Endodermal cell (in vitro differentiated cells): ENCODE measurements around the gene BRWD1. TPM values are rescaled to one million over a fixed set of nuclear protein-coding genes. Genes with fewer than 3 reads are reported as not detected.

Experiments
- DNase-seq: peaks from one replicate; pipeline ENCODE4 v3.0.0-alpha.2; 2017
- H3K27ac ChIP-seq: 2 replicates; pipeline ENCODE4 v1.5.1; 2013; ENCODE audit warnings: mild to moderate bottlenecking, low read depth, low read length, moderate library complexity
- H3K27me3 ChIP-seq: 2 replicates; pipeline ENCODE4 v1.6.1; 2013; ENCODE audit warnings: mild to moderate bottlenecking, low read length, moderate library complexity; ENCODE audit not compliant: insufficient read depth, control insufficient read depth, poor library complexity, severe bottlenecking
- H3K36me3 ChIP-seq: 2 replicates; pipeline ENCODE4 v1.7.0; 2013; ENCODE audit warnings: mild to moderate bottlenecking, low read length, moderate library complexity; ENCODE audit not compliant: control insufficient read depth, insufficient read depth
- H3K4me1 ChIP-seq: one replicate; pipeline ENCODE4 v1.7.0; 2013; ENCODE audit warnings: low read length; ENCODE audit not compliant: control insufficient read depth, insufficient read depth
- H3K4me3 ChIP-seq: 2 replicates; pipeline ENCODE4 v1.5.1; 2013; ENCODE audit warnings: mild to moderate bottlenecking, low read length, moderate library complexity
- H3K9ac ChIP-seq: 2 replicates; pipeline ENCODE4 v1.6.1; 2013; ENCODE audit warnings: mild to moderate bottlenecking, low read length, moderate library complexity; ENCODE audit not compliant: poor library complexity, severe bottlenecking; ENCODE audit errors: extremely low read depth
- H3K9me3 ChIP-seq: 2 replicates; pipeline ENCODE4 v1.6.1; 2013; ENCODE audit warnings: mild to moderate bottlenecking, low read length, moderate library complexity; ENCODE audit not compliant: control insufficient read depth
- H3K27ac Mint-ChIP-seq: 2 replicates; pipeline ENCODE4 v1.8.0; 2020; ENCODE audit warnings: mixed read lengths
- H3K27me3 Mint-ChIP-seq: 2 replicates; pipeline ENCODE4 v1.8.0; 2021; ENCODE audit warnings: mild to moderate bottlenecking, mixed read lengths; ENCODE audit not compliant: insufficient read depth
- H3K36me3 Mint-ChIP-seq: 2 replicates; pipeline ENCODE4 v1.8.0; 2020; ENCODE audit warnings: low read depth, mixed read lengths
- H3K4me1 Mint-ChIP-seq: 2 replicates; pipeline ENCODE4 v1.8.0; 2020; ENCODE audit warnings: mixed read lengths
- H3K4me3 Mint-ChIP-seq: 2 replicates; pipeline ENCODE4 v1.8.0; 2020; ENCODE audit warnings: mild to moderate bottlenecking, moderate library complexity, mixed read lengths
- H3K9me3 Mint-ChIP-seq: 2 replicates; pipeline ENCODE4 v1.8.0; 2020; ENCODE audit warnings: mild to moderate bottlenecking, mixed read lengths
- CTCF ChIP-seq: fragments of 200-600 bp; sonication (generic); conservative IDR thresholded peaks from 2 replicates; pipeline ENCODE4 v1.5.0; 2021; ENCODE audit warnings: antibody characterized with exemption, mild to moderate bottlenecking
- WGBS, 2 experiments: methylation state at CpG; one replicate each; pipeline versions ENCODE4 v1.1.5 to v1.1.7; 2013; ENCODE audit warnings: missing lambda C conversion rate in 2 of 2, mixed read lengths in 1 of 2; ENCODE audit not compliant: insufficient coverage in 1 of 2, insufficient read length in 1 of 2; 5-methylcytosine and 5-hydroxymethylcytosine counted together
- total RNA-seq, 2 donors: library from RNA; stranded (reverse); fragmentation: NEBNext Ultra II Directional in 1 of 2; extraction: Animal tissue kit (Norgen Biotek cat#: 25700) in 1 of 2; gene quantifications; 2 replicates in 1 of 2; 3 replicates in 1 of 2; pipeline ENCODE4 v1.2.1, GENCODE V29; 2021

The BRWD1 gene
- total RNA-seq, 2 donors from 2014 or later = 64.7 to 76.1 TPM

GRCh38 chr21:39348355-39349210, 35.2 kb upstream of the BRWD1 start, which contains the start of gene HMGN1:
HMGN1 (minus strand) TSS chr21:39349088; CDS start chr21:39348917, 171 bp downstream.
- H3K4me1 Mint-ChIP-seq = peaks cover 25% of the 10 kb centered on the region
- peak; percentile 91 for DNase-seq
- TF ChIP-seq CTCF = no peak
- Histone ChIP-seq H3K4me1 (peaks cover 2% of the 10 kb centered on the region), H3K9ac (peak within 1 kb of the TSS; percentile 98), H3K4me3 (peak within 1 kb of the TSS; percentile 96), H3K27me3 (no peaks in the 10 kb centered on the region), H3K27ac (peak within 1 kb of the TSS; percentile 97), H3K36me3 (peaks cover 43% of the 10 kb centered on the region), H3K9me3 (no peaks in the 10 kb centered on the region)
- H3K27ac Mint-ChIP-seq = peak within 1 kb of the TSS; percentile 97
- peaks cover 2% of the 10 kb centered on the region for H3K9me3 Mint-ChIP-seq
- H3K27me3 Mint-ChIP-seq = peaks cover 1% of the 10 kb centered on the region
- H3K4me3 Mint-ChIP-seq = peak within 1 kb of the TSS; percentile 92
- H3K36me3 Mint-ChIP-seq = peaks cover 35% of the 10 kb centered on the region
- 0% methylated on average over 15 to 102 of the region's 116 CpGs for WGBS, 2 experiments

GRCh38 chr21:39348040-39348354, 34.6 kb upstream of the BRWD1 start:
- H3K27ac ChIP-seq = peak overlapping the region; percentile 97
- no peak for DNase-seq
- H3K4me1 Mint-ChIP-seq = peaks cover 25% of the 10 kb centered on the region
- H3K9me3 Mint-ChIP-seq = peaks cover 2% of the 10 kb centered on the region
- H3K27me3 Mint-ChIP-seq = peaks cover 1% of the 10 kb centered on the region
- H3K9ac ChIP-seq = peak overlapping the region; percentile 98
- H3K4me1 ChIP-seq = peaks cover 2% of the 10 kb centered on the region
- H3K36me3 ChIP-seq = peaks cover 49% of the 10 kb centered on the region
- peak overlapping the region; percentile 96 for H3K4me3 ChIP-seq
- 0 to 1% methylated on average over 7 to 9 of the region's 11 CpGs for WGBS, 2 experiments
- peak overlapping the region; percentile 96 for H3K27ac Mint-ChIP-seq
- H3K27me3 ChIP-seq = no peaks in the 10 kb centered on the region
- TF ChIP-seq CTCF = no peak
- no peaks in the 10 kb centered on the region for H3K9me3 ChIP-seq
- H3K4me3 Mint-ChIP-seq = peak overlapping the region; percentile 92
- H3K36me3 Mint-ChIP-seq = peaks cover 41% of the 10 kb centered on the region

GRCh38 chr21:39347537-39347936, 34.1 kb upstream of the BRWD1 start:
- TF ChIP-seq CTCF = no peak
- WGBS, 2 experiments = 3 to 5% methylated on average over 6 to 10 of the region's 10 CpGs
- Histone ChIP-seq H3K27ac (peak overlapping the region; percentile 97), H3K9me3 (no peaks in the 10 kb centered on the region), H3K9ac (peak overlapping the region; percentile 98), H3K4me1 (peaks cover 2% of the 10 kb centered on the region), H3K27me3 (no peaks in the 10 kb centered on the region), H3K4me3 (peak overlapping the region; percentile 96), H3K36me3 (peaks cover 51% of the 10 kb centered on the region)
- Mint-ChIP-seq H3K27ac (peak overlapping the region; percentile 96), H3K4me1 (peaks cover 25% of the 10 kb centered on the region), H3K36me3 (peaks cover 45% of the 10 kb centered on the region), H3K4me3 (peak overlapping the region; percentile 92), H3K27me3 (no peaks in the 10 kb centered on the region), H3K9me3 (no peaks in the 10 kb centered on the region)
- no peak for DNase-seq
